Adrenal gland (tissue), 5 donors: Measurements from ENCODE around the gene IGFN1.

ENCODE experiments used
- POLR2A ChIP-seq, 2 donors: fragments of 450-650 bp; IDR thresholded peaks; one replicate each; pipeline ENCODE4 v1.6.1; 2017; ENCODE audit warnings: antibody characterized with exemption in 2 of 2, mild to moderate bottlenecking in 2 of 2, moderate library complexity in 1 of 2
- TF ChIP-seq, protein P1 (sequence below), 6 experiments: fragments of 450-650 bp in 4 of 6; fragments of 200-600 bp in 2 of 6; sonication (generic) in 1 of 6; IDR thresholded peaks; 1 replicate in 5 of 6; 2 replicates in 1 of 6; pipeline versions ENCODE4 v1.5.1 to v1.8.0; 2016 to 2021; ENCODE audit warnings: antibody characterized with exemption in 6 of 6, mild to moderate bottlenecking in 2 of 6, moderate library complexity in 1 of 6
- donor health status: DM: no; HTN: no; CAD: no.

DNA sequence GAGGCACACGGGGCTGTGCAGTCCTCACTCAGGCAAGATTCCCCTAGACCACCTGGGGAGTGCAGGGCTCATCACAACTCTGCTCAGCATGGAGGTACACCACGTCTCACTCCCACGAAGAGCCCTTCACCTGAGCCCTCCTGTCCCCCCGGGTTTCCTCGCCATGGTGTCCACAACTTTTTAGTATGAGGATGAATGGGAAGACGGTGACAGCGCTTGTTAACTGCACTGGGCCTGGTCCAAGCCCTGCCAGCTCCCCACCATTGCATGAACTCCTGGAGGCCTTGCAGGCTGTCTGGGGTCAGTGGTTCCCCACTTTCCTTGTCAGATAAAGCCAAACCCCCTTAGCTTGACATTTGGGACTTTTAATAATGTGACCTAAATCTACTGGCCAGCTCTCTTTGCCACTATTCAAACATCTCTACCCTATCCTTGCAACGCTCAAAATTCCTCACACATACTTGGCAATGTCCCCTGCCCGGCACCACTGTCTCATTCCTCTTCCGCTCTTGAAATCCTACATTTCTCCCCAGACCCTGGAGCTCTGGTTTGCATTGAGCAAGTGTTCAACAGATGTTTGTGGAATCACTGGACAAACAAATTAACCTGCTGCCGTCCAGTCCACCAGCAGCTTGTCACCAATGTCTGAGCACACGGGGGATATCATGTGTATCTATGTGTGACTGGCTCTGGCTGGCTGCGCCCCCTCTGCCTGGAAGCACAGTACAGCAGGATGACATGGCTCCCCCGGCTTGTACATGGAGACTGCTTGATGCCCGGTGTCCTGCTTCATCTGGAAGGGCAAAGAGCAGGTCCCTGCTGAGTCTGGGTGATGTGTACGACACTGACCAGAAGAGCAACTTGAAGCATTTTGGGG is 47.5 kb upstream of the IGFN1 start:
- TF ChIP-seq, protein P1, sequence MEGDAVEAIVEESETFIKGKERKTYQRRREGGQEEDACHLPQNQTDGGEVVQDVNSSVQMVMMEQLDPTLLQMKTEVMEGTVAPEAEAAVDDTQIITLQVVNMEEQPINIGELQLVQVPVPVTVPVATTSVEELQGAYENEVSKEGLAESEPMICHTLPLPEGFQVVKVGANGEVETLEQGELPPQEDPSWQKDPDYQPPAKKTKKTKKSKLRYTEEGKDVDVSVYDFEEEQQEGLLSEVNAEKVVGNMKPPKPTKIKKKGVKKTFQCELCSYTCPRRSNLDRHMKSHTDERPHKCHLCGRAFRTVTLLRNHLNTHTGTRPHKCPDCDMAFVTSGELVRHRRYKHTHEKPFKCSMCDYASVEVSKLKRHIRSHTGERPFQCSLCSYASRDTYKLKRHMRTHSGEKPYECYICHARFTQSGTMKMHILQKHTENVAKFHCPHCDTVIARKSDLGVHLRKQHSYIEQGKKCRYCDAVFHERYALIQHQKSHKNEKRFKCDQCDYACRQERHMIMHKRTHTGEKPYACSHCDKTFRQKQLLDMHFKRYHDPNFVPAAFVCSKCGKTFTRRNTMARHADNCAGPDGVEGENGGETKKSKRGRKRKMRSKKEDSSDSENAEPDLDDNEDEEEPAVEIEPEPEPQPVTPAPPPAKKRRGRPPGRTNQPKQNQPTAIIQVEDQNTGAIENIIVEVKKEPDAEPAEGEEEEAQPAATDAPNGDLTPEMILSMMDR (IDR thresholded peaks at IDR 0.05), result no peak
- TF ChIP-seq POLR2A (IDR thresholded peaks at IDR 0.05), result no peak
